Vagina (tissue), 2 donors: ENCODE results near the gene TBC1D23.

Experiments
- POLR2AphosphoS5 ChIP-seq, 2 donors: sonication (generic); formaldehyde crosslinking; IDR thresholded peaks; one replicate each; pipeline ENCODE4 v1.9.0; 2017; ENCODE audit warnings: antibody characterized with exemption in 2 of 2, mild to moderate bottlenecking in 2 of 2, low read depth in 1 of 2; ENCODE audit not compliant: insufficient read depth in 1 of 2
- TF ChIP-seq, protein P1 (sequence below), 3 experiments: fragments of 450-650 bp in 2 of 3; fragments of 200-600 bp in 1 of 3; sonication (generic) in 1 of 3; IDR thresholded peaks; one replicate each; pipeline ENCODE4 v1.5.1; 2017 to 2019; ENCODE audit warnings: antibody characterized with exemption in 3 of 3, mild to moderate bottlenecking in 2 of 3, moderate library complexity in 2 of 3

DNA sequence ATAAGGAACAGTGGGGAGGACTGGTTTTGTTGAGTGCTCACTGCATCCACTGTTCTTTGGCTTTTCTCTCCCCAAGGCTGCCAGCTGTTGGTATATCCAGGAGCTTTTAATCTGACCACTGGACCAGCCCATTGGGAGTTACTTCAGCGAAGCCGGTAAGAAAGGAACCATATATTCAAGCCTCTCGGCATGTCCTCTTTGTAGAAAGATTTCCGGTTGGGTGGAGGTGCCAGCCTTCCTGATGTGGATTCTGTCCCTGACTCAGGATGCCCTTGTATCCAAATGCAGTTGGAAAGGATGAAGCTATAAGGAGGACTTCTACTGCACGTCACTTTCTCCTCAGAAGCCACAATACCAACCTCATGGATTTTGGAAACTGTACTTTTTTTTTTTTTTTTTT lies 87.9 kb downstream of the TBC1D23 start:
- TF ChIP-seq, protein P1, sequence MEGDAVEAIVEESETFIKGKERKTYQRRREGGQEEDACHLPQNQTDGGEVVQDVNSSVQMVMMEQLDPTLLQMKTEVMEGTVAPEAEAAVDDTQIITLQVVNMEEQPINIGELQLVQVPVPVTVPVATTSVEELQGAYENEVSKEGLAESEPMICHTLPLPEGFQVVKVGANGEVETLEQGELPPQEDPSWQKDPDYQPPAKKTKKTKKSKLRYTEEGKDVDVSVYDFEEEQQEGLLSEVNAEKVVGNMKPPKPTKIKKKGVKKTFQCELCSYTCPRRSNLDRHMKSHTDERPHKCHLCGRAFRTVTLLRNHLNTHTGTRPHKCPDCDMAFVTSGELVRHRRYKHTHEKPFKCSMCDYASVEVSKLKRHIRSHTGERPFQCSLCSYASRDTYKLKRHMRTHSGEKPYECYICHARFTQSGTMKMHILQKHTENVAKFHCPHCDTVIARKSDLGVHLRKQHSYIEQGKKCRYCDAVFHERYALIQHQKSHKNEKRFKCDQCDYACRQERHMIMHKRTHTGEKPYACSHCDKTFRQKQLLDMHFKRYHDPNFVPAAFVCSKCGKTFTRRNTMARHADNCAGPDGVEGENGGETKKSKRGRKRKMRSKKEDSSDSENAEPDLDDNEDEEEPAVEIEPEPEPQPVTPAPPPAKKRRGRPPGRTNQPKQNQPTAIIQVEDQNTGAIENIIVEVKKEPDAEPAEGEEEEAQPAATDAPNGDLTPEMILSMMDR (IDR thresholded peaks at IDR 0.05): no peak
- TF ChIP-seq POLR2AphosphoS5 (IDR thresholded peaks at IDR 0.05; ENCODE audit: insufficient read depth in 1 of 2, low read depth in 1 of 2): no peak
